Gastroesophageal sphincter (tissue), 4 donors: Measurements from ENCODE around the gene C14orf180. TPM values are rescaled to one million over a fixed set of nuclear protein-coding genes. Genes with fewer than 3 reads are reported as not detected.

Source experiments
- ATAC-seq: fragments of 150-250 bp; one replicate; pipeline ENCODE4 v1.9.1; 2016; ENCODE audit warnings: mild to moderate bottlenecking, moderate library complexity
- H3K27ac ChIP-seq, 4 donors: fragments of 200-600 bp; sonication (generic) in 3 of 4; 1 replicate in 3 of 4; 2 replicates in 1 of 4; pipeline ENCODE4 v1.5.1; 2016 to 2019
- H3K27me3 ChIP-seq: fragments of 200-600 bp; sonication (generic); one replicate; pipeline ENCODE4 v1.5.1; 2019
- H3K36me3 ChIP-seq, 2 donors: fragments of 200-600 bp; sonication (generic); one replicate each; pipeline ENCODE4 v1.5.1; 2019; ENCODE audit warnings: control low read depth in 1 of 2
- H3K4me1 ChIP-seq, 3 donors: fragments of 200-600 bp; sonication (generic); 1 replicate in 2 of 3; 2 replicates in 1 of 3; pipeline ENCODE4 v1.5.1; 2016 to 2019; ENCODE audit warnings: control low read depth in 2 of 3
- H3K4me3 ChIP-seq, 2 donors: fragments of 200-600 bp; sonication (generic); one replicate each; pipeline ENCODE4 v1.5.1; 2019; ENCODE audit warnings: mild to moderate bottlenecking in 1 of 2, moderate library complexity in 1 of 2
- H3K9me3 ChIP-seq, 3 donors: fragments of 200-600 bp; sonication (generic); one replicate each; pipeline ENCODE4 v1.5.1; 2017 to 2019; ENCODE audit warnings: control low read depth in 2 of 3
- EP300 ChIP-seq: sonication (generic); formaldehyde crosslinking; IDR thresholded peaks from one replicate; pipeline ENCODE4 v1.6.1; 2017; ENCODE audit warnings: antibody characterized with exemption, mild to moderate bottlenecking
- POLR2A ChIP-seq, 2 donors: fragments of 450-650 bp; IDR thresholded peaks; one replicate each; pipeline ENCODE4 v1.6.1; 2017; ENCODE audit warnings: antibody characterized with exemption in 2 of 2, mild to moderate bottlenecking in 2 of 2, moderate library complexity in 1 of 2
- POLR2AphosphoS5 ChIP-seq: sonication (generic); formaldehyde crosslinking; IDR thresholded peaks from one replicate; pipeline ENCODE4 v1.6.1; 2017; ENCODE audit warnings: antibody characterized with exemption
- WGBS, 2 donors: methylation state at CpG; one replicate each; pipeline ENCODE4 v1.1.5; 2018; ENCODE audit warnings: low coverage in 1 of 2; 5-methylcytosine and 5-hydroxymethylcytosine counted together
- total RNA-seq, 4 donors: library from RNA; depleted of rRNA; stranded (reverse); fragments of >200 nt; gene quantifications; one replicate each; pipeline ENCODE4 v1.1.0, GENCODE V29; 2016
- TF ChIP-seq, protein P1 (sequence below), 4 experiments: fragments of 200-600 bp in 2 of 4; fragments of 450-650 bp in 2 of 4; sonication (generic) in 1 of 4; IDR thresholded peaks; one replicate each; pipeline ENCODE4 v1.5.1; 2017 to 2019; ENCODE audit warnings: antibody characterized with exemption in 4 of 4, mild to moderate bottlenecking in 2 of 4, moderate library complexity in 2 of 4

Gene C14orf180
- total RNA-seq, 4 donors from 2014 or later = 0.54 to 0.78 TPM; not detected in 2

DNA sequence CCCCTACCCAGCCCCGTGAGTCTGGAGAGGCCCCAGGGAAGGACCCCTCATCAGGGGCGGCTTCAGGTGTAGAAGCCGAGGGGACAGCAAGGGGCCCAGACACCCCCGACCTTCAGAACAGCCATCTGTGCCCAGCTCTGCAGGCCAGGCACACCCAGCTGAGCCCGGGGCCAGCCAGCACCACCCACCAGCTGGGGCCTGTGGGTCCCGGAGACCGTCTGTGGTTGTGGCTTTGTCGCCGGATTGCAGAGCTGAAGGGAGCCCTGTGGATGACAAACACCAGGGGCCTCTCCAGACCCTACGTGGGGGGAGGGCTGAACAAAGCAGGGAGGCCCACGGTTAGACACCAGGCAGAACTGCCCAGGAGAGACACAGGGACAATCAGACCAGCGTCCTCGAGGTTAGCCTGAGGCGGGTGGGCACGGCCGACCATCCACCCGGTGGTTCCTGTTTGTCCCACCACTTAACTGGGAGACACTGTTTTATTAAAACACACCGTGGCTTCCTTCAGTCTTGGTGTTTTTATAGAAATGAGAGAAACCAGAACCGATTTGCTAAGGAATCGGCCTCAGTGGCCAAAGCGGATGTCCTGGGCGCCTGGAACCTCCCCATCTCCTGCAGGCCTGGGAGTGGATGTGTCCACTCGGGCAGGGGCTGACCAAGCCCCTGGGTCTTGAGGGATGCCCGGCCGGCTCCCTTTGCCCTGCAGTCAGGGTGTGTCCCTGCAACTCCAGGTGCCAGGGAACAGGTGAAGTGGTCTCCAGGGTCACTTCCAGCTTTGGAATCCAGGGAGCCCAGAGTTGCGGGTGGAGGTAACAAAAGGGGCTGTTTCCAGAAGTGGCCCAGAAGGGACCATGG lies 10.0 kb downstream of the C14orf180 start:
- Histone ChIP-seq H3K27ac (no peak overlapping the region), H3K36me3 (no peaks in the 10 kb centered on the region), H3K9me3 (no peaks in the 10 kb centered on the region), H3K4me1 (no peaks in the 10 kb centered on the region), H3K27me3 (peaks cover 65% of the 10 kb centered on the region), H3K4me3 (no peak overlapping the region)
- no peak for ATAC-seq
- 81% methylated on average over 11 of the region's 26 CpGs; no CpG with 5 or more reads in 1 of the 2 donors for WGBS, 2 donors
- TF ChIP-seq POLR2AphosphoS5 (no peak), EP300 (no peak), POLR2A (IDR thresholded peaks at IDR 0.05) (no peak)
- TF ChIP-seq, protein P1, sequence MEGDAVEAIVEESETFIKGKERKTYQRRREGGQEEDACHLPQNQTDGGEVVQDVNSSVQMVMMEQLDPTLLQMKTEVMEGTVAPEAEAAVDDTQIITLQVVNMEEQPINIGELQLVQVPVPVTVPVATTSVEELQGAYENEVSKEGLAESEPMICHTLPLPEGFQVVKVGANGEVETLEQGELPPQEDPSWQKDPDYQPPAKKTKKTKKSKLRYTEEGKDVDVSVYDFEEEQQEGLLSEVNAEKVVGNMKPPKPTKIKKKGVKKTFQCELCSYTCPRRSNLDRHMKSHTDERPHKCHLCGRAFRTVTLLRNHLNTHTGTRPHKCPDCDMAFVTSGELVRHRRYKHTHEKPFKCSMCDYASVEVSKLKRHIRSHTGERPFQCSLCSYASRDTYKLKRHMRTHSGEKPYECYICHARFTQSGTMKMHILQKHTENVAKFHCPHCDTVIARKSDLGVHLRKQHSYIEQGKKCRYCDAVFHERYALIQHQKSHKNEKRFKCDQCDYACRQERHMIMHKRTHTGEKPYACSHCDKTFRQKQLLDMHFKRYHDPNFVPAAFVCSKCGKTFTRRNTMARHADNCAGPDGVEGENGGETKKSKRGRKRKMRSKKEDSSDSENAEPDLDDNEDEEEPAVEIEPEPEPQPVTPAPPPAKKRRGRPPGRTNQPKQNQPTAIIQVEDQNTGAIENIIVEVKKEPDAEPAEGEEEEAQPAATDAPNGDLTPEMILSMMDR (IDR thresholded peaks at IDR 0.05) = no peak

DNA sequence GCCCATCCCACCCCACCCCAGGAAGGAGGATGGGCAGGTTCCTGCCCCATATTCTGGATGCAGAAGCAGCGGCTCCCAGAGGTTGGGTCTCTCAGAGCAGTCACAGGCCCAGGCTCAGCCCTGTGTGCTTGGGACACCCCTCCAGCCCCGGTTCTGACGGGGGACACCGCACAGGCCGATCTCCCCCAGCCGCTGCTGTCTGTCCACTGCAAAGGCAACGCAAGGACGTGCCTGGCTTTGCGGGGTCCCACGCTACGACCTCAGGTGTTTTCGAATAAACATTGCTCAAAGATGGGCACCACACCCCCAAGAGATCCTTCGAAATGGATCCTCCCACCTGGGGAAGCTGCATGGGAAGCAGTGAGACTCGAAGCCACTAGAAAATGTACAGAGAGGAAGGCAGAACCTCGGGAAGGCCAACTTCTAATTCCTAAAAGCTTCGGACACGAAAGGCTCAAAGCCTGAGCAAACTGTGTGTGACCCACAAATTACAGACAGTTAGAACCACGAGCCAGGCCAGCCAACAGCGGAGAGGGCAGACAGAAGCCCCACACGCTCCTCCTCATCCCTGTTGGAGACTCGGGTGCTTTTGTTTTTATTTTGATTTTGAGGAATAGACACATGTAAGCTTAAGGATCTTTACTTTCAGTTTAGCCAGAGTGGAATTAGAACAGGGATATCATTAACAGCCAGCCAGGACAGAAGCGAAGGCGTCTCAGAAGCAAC lies 10.8 kb downstream of the C14orf180 start:
- no peaks in the 10 kb centered on the region for H3K4me1 ChIP-seq
- H3K36me3 ChIP-seq = no peaks in the 10 kb centered on the region
- no peaks in the 10 kb centered on the region for H3K9me3 ChIP-seq
- no peak for TF ChIP-seq EP300
- no peak for TF ChIP-seq POLR2A (IDR thresholded peaks at IDR 0.05)
- H3K27ac ChIP-seq = no peak overlapping the region
- WGBS, 2 donors = 63 to 81% methylated on average over 4 to 10 of the region's 23 CpGs
- ATAC-seq = no peak
- peaks cover 68% of the 10 kb centered on the region for H3K27me3 ChIP-seq
- no peak overlapping the region for H3K4me3 ChIP-seq

DNA sequence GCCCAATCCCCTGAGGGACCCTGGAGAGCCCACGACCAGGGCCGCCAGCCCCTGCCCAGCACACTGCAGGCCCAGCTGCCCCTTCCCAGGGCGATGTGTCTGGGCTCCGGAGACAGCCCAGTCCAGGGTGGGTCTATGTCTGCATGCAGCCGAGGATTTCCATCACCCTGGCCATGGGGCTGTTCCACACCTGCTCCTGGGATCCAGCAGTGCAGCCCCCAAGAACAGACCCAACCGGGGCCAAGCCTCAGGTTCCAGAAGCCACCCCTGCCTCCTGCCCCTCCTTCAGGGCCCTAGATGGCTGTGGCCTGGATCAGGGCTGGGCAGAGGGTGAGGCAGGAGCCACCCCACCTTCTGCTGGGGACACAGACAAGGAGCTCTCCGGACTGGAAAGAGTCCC lies 11.5 kb downstream of the C14orf180 start:
- no peaks in the 10 kb centered on the region for H3K4me1 ChIP-seq
- H3K36me3 ChIP-seq = no peaks in the 10 kb centered on the region
- TF ChIP-seq POLR2A (IDR thresholded peaks at IDR 0.05) (no peak), POLR2AphosphoS5 (no peak), EP300 (no peak)
- TF ChIP-seq, protein P1 (IDR thresholded peaks at IDR 0.05) = no peak
- no peak overlapping the region for H3K27ac ChIP-seq
- WGBS, 2 donors = 67% methylated on average over 3 of the region's 7 CpGs; no CpG with 5 or more reads in 1 of the 2 donors
- H3K9me3 ChIP-seq = no peaks in the 10 kb centered on the region
- no peak for ATAC-seq
- H3K27me3 ChIP-seq = peaks cover 74% of the 10 kb centered on the region
- H3K4me3 ChIP-seq = no peak overlapping the region

DNA sequence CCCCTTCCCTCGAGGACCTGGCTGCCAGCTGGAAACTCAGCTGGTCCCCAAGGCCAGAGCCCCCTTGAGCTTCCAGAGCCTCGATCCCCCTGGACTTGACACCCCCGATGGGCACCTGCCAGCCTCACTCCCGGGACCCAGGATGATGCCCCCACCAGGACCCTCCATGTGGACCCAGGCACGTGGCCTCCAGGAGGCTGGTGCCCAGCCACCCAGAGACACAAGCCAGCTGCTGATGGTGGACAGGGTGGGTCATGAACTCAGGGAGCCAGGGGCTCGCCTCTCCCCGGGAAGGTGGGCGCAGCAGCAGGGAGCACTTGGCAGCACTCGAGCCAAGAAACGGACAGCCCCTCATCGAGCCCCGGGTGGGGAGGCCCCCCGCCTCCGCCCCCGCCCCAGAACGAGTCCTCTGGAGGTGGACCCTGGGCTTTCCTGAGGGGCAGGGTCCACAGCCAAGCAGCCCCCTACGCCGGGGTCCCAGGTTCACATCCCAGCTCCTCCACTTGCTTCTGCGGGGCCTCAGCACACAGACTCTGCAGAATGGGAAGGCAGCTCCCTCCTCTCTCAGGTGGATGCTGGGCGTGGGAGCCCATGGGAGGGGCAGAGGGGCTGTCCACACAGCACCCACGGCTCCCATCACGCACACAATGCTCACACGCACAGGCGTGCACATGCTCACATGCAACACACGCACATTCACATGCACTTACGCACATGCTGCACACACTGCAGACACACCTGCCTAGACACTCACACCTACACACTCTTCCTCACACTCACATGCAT lies 12.1 kb downstream of the C14orf180 start:
- WGBS, 2 donors = 60 to 82% methylated on average over 2 to 7 of the region's 26 CpGs
- TF ChIP-seq, protein P1 (IDR thresholded peaks at IDR 0.05) = no peak
- TF ChIP-seq POLR2AphosphoS5 = no peak
- Histone ChIP-seq H3K9me3 (no peaks in the 10 kb centered on the region), H3K4me1 (no peaks in the 10 kb centered on the region), H3K4me3 (no peak overlapping the region), H3K27me3 (peaks cover 77% of the 10 kb centered on the region), H3K27ac (no peak overlapping the region), H3K36me3 (no peaks in the 10 kb centered on the region)
- ATAC-seq = no peak

DNA sequence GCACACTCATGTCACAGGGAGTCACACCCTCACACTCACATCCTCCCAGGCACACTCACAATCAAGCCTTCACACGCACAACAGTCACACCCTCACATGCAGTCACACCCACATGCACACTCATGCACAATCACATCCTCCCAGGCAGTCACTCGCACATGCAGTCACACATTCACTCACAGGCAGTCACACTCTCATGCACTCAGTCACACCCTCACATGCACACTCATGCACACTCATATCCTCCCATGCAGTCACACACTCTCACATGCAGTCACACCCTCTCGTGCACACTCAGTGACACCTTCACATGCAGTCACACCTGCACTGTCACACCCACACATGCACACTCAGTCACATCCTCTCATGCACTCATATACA lies 12.7 kb downstream of the C14orf180 start:
- Histone ChIP-seq H3K4me1 (no peaks in the 10 kb centered on the region), H3K27ac (no peak overlapping the region), H3K27me3 (peaks cover 80% of the 10 kb centered on the region), H3K4me3 (no peak overlapping the region), H3K9me3 (no peaks in the 10 kb centered on the region), H3K36me3 (no peaks in the 10 kb centered on the region)
- ATAC-seq = no peak
- TF ChIP-seq EP300 (no peak), POLR2AphosphoS5 (no peak), POLR2A (IDR thresholded peaks at IDR 0.05) (no peak)
- TF ChIP-seq, protein P1 (IDR thresholded peaks at IDR 0.05) = no peak
- WGBS, 2 donors = 71 to 83% methylated on average over 1 to 3 of the region's 3 CpGs
